ENCODE results near the gene SLC41A1. TPM values are rescaled to one million over a fixed set of nuclear protein-coding genes. Genes with fewer than 3 reads are reported as not detected.

SLC41A1 gene
- total RNA-seq, 6 experiments from 2014 or later, result 3.4 to 6.4 (median 4.6) TPM

- intact Hi-C loops (cut with DNase I), result no loop called here
Observed at GRCh38 chr1:205813755-205814058, 709 bp upstream of the SLC41A1 start.

GRCh38 chr1:205812271-205812877 lies 624 bp downstream of the SLC41A1 start:
- peak overlapping the region; percentile 54 to 79 (median 63) for H3K27ac ChIP-seq
- no peaks in the 10 kb centered on the region for H3K36me3 ChIP-seq
- peaks cover 0 to 5% (median 0%) of the 10 kb centered on the region in 4 donors for H3K4me1 ChIP-seq
- no peaks in the 10 kb centered on the region for H3K9me3 ChIP-seq
- 24% methylated on average over 2 of the region's 16 CpGs for WGBS (ENCODE audit: insufficient coverage, low coverage, low lambda C conversion rate, missing lambda C conversion rate)
- ATAC-seq, result peak in 2 of 4 donors; percentile 1 to 5
- no peak for DNase-seq
- no peak for TF ChIP-seq CTCF (IDR thresholded peaks at IDR 0.05)
- TF ChIP-seq POLR2A (IDR thresholded peaks at IDR 0.05), result no peak
- intact Hi-C loops (cut with DNase I), result no loop called here
- no peaks in the 10 kb centered on the region for H3K27me3 ChIP-seq
- peak overlapping the region; percentile 71 to 91 (median 79) for H3K4me3 ChIP-seq

More at GRCh38 chr1:205813755-205814058, 709 bp upstream of the SLC41A1 start:
- 9% methylated on average over 12 of the region's 14 CpGs for WGBS (ENCODE audit: insufficient coverage, low coverage, low lambda C conversion rate, missing lambda C conversion rate)
- no peak for ATAC-seq
- Histone ChIP-seq H3K36me3 (no peaks in the 10 kb centered on the region), H3K27ac (peak overlapping the region in 2 of 3 donors; percentile 54 to 79), H3K4me1 (peaks cover 0 to 5% (median 0%) of the 10 kb centered on the region in 4 donors), H3K9me3 (no peaks in the 10 kb centered on the region), H3K27me3 (no peaks in the 10 kb centered on the region), H3K4me3 (peak overlapping the region; percentile 71 to 91 (median 79))
- TF ChIP-seq POLR2A (IDR thresholded peaks at IDR 0.05) (no peak), CTCF (IDR thresholded peaks at IDR 0.05) (no peak)
- no peak for DNase-seq

GRCh38 chr1:205811660-205812059 lies 1.3 kb downstream of the SLC41A1 start:
- no peak overlapping the region for H3K4me3 ChIP-seq
- H3K27me3 ChIP-seq, result no peaks in the 10 kb centered on the region
- no peaks in the 10 kb centered on the region for H3K36me3 ChIP-seq
- 52% methylated on average over 5 of the region's 5 CpGs for WGBS (ENCODE audit: insufficient coverage, low coverage, low lambda C conversion rate, missing lambda C conversion rate)
- DNase-seq (no peak), ATAC-seq (no peak)
- TF ChIP-seq POLR2A (IDR thresholded peaks at IDR 0.05), result no peak
- no peaks in the 10 kb centered on the region for H3K9me3 ChIP-seq
- intact Hi-C loops (cut with DNase I), result no loop called here
- H3K4me1 ChIP-seq, result peaks cover 0 to 5% (median 0%) of the 10 kb centered on the region in 4 donors
- no peak overlapping the region for H3K27ac ChIP-seq

GRCh38 chr1:205810448-205811157 lies 2.4 kb downstream of the SLC41A1 start:
- 79% methylated on average over 8 of the region's 12 CpGs for WGBS (ENCODE audit: insufficient coverage, low coverage, low lambda C conversion rate, missing lambda C conversion rate)
- TF ChIP-seq CTCF (IDR thresholded peaks at IDR 0.05) (peak in 1 of 4 donors; percentile 7), POLR2A (IDR thresholded peaks at IDR 0.05) (no peak)
- H3K27me3 ChIP-seq, result no peaks in the 10 kb centered on the region
- intact Hi-C loops (cut with DNase I), result no loop called here
- H3K9me3 ChIP-seq, result no peaks in the 10 kb centered on the region
- DNase-seq (no peak), ATAC-seq (no peak)
- H3K4me3 ChIP-seq, result no peak overlapping the region
- no peak overlapping the region for H3K27ac ChIP-seq
- no peaks in the 10 kb centered on the region for H3K36me3 ChIP-seq
- H3K4me1 ChIP-seq, result peaks cover 0 to 5% (median 0%) of the 10 kb centered on the region in 4 donors

GRCh38 chr1:205809942-205810345 lies 3.1 kb downstream of the SLC41A1 start:
- H3K4me3 ChIP-seq, result no peak overlapping the region

More at GRCh38 chr1:205809942-205810345, 3.1 kb downstream of the SLC41A1 start:
- H3K4me1 ChIP-seq, result peaks cover 0 to 5% (median 0%) of the 10 kb centered on the region in 4 donors
- no peak for TF ChIP-seq POLR2A (IDR thresholded peaks at IDR 0.05)
- TF ChIP-seq CTCF (IDR thresholded peaks at IDR 0.05), result no peak
- H3K36me3 ChIP-seq, result no peaks in the 10 kb centered on the region
- DNase-seq, result no peak
- no peak for ATAC-seq
- intact Hi-C loops (cut with DNase I), result no loop called here
- WGBS (ENCODE audit: insufficient coverage, low coverage, low lambda C conversion rate, missing lambda C conversion rate), result 60% methylated on average over 2 of the region's 14 CpGs
- H3K9me3 ChIP-seq, result no peaks in the 10 kb centered on the region
- no peak overlapping the region for H3K27ac ChIP-seq
- H3K27me3 ChIP-seq, result no peaks in the 10 kb centered on the region
